GM06990 (cell line): ENCODE results near the gene STXBP1.

Source experiments
- DNase-seq: peaks from one replicate; pipeline ENCODE4 v3.0.0-alpha.2; 2011; ENCODE audit not compliant: insufficient read length; ENCODE audit errors: extremely low read depth
- H3K27me3 ChIP-seq: replicated peaks from 2 replicates; pipeline ENCODE4 v1.6.0; 2011; ENCODE audit warnings: low read length; ENCODE audit not compliant: control insufficient read depth, insufficient read depth
- H3K36me3 ChIP-seq: 2 replicates; pipeline ENCODE4 v1.5.1; 2011; ENCODE audit warnings: low read length; ENCODE audit not compliant: control insufficient read depth, insufficient read depth
- H3K4me3 ChIP-seq: replicated peaks from 2 replicates; pipeline ENCODE4 v1.5.1; 2011; ENCODE audit warnings: low read depth, mild to moderate bottlenecking, control low read depth, low read length
- CTCF ChIP-seq: IDR thresholded peaks from 2 replicates; pipeline ENCODE4 v1.5.1; 2011; ENCODE audit warnings: low read length, control low read depth, mild to moderate bottlenecking, inconsistent platforms; ENCODE audit not compliant: insufficient read depth, poor library complexity, severe bottlenecking

Gene STXBP1

DNA sequence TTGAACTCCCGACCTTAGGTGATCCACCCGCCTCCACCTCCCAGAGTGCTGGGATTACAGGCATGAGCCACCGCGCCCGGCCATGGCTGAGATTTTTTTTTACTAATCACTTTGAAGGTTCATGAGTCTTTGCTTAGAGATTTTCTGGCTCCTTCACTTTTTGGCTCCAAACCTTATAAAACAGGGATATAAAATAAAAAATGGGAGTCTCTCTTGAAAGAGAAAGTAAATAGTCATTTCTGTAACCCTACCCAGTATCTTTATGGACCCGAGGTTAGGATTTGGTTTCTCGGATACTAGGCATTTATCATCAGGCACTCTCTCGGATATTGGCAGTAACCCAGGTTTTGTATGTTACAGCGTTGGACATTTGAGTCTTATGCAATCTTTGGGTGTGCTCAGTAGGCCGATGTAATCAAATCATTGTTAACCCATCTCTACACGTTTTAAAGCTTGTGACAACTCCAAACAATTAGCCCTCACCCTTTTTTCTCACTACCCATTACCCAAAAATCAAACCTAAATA, 25.3 kb downstream of the STXBP1 start:
- Histone ChIP-seq H3K4me3 (no peak overlapping the region), H3K36me3 (no peaks in the 10 kb centered on the region), H3K27me3 (no peaks in the 10 kb centered on the region)
- TF ChIP-seq CTCF, result no peak
- DNase-seq, result no peak

- Histone ChIP-seq H3K4me3 (no peak overlapping the region), H3K27me3 (no peaks in the 10 kb centered on the region; the same call in 1 of the 2 replicates), H3K36me3 (no peaks in the 10 kb centered on the region)
- no peak for TF ChIP-seq CTCF
- no peak for DNase-seq
Measured at GRCh38 chr9:127640908-127641545, 28.9 kb downstream of the STXBP1 start.

- TF ChIP-seq CTCF, result no peak
- no peak overlapping the region for H3K4me3 ChIP-seq
- no peaks in the 10 kb centered on the region; the same call in 1 of the 2 replicates for H3K27me3 ChIP-seq
- H3K36me3 ChIP-seq, result no peaks in the 10 kb centered on the region
- no peak for DNase-seq
Measured at GRCh38 chr9:127642082-127642740, 30.1 kb downstream of the STXBP1 start.

DNA sequence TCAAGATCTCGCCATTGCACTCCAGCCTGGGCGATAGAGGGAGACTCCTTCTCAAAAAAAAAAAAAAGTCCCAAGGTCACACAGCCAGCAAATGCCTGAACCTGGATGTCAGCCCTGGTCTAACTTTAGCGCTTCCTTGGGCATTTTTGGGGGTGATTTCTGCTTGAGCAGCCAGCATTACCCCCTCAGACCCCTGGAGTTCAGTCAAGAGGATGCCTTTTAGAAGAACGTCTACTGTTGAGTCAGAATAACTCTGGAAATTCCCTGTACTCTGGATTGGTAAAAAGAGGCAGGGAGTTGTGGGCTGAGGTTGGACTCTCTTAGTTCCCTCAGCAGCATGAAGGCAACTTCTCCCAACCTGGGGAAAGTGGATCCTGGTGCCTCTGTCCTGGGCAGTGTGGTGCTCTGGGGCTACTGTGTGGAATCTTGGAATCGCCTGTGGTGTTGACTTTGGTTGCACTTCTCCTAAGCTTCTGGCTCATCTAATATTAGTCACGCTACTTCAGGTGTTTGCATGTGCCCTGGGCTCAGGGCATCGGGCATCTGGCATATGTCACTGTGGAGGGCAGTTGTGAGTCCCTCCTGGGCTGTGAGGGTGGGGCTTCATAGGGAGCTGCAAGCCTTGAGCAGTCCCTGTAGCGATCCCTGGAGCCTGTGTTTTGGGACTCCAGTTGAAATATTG, 32.2 kb downstream of the STXBP1 start:
- Histone ChIP-seq H3K4me3 (no peak overlapping the region), H3K27me3 (no peaks in the 10 kb centered on the region; the same call in 1 of the 2 replicates), H3K36me3 (no peaks in the 10 kb centered on the region)
- no peak for TF ChIP-seq CTCF
- DNase-seq, result no peak

- TF ChIP-seq CTCF, result no peak
- Histone ChIP-seq H3K36me3 (no peaks in the 10 kb centered on the region), H3K27me3 (no peaks in the 10 kb centered on the region; the same call in 1 of the 2 replicates), H3K4me3 (no peak overlapping the region)
- no peak for DNase-seq
Measured at GRCh38 chr9:127644943-127645342, 32.9 kb downstream of the STXBP1 start.
